GM21515 (cell line): Measurements from ENCODE around the gene ATXN7L2.

Source experiments
- ATAC-seq: cut with Tn5 transposase; IDR thresholded peaks from one replicate; pipeline ENCODE4 v1.9.1; 2021; ENCODE audit not compliant: unreplicated experiment

The ATXN7L2 gene

GRCh38 chr1:109476825-109477224 is 6.9 kb upstream of the ATXN7L2 start:
- no peak for ATAC-seq

GRCh38 chr1:109477821-109478220 is 5.9 kb upstream of the ATXN7L2 start:
- ATAC-seq, result no peak

GRCh38 chr1:109478806-109479205 is 4.9 kb upstream of the ATXN7L2 start:
- ATAC-seq, result no peak

- no peak for ATAC-seq
These were observed 4.4 kb upstream of the ATXN7L2 start for GRCh38 chr1:109479311-109479710.

- no peak for ATAC-seq
These were observed 3.8 kb upstream of the ATXN7L2 start for GRCh38 chr1:109479901-109480300.

GRCh38 chr1:109481646-109482045 is 2.1 kb upstream of the ATXN7L2 start:
- ATAC-seq, result no peak

- ATAC-seq, result no peak
These were observed 1.5 kb upstream of the ATXN7L2 start for GRCh38 chr1:109482242-109482641.

- peak; percentile 16 for ATAC-seq
These were observed 674 bp upstream of the ATXN7L2 start for GRCh38 chr1:109482791-109483671.

GRCh38 chr1:109484519-109484975 is 842 bp downstream of the ATXN7L2 start:
- ATAC-seq, result no peak

- no peak for ATAC-seq
These were observed 1.3 kb downstream of the ATXN7L2 start for GRCh38 chr1:109485001-109485400.

- ATAC-seq, result no peak
These were observed 3.6 kb downstream of the ATXN7L2 start for GRCh38 chr1:109487261-109487660.

- no peak for ATAC-seq
These were observed 4.5 kb downstream of the ATXN7L2 start for GRCh38 chr1:109488201-109488600.

- no peak for ATAC-seq
These were observed 5.0 kb downstream of the ATXN7L2 start for GRCh38 chr1:109488696-109489095.

- ATAC-seq, result no peak
These were observed 6.6 kb downstream of the ATXN7L2 start for GRCh38 chr1:109490029-109490933.

- ATAC-seq, result no peak
These were observed 7.2 kb downstream of the ATXN7L2 start for GRCh38 chr1:109490934-109491302.

- ATAC-seq, result no peak
These were observed 7.7 kb downstream of the ATXN7L2 start for GRCh38 chr1:109491372-109491771.

GRCh38 chr1:109492779-109493178 is 9.1 kb downstream of the ATXN7L2 start:
- ATAC-seq, result no peak

- no peak for ATAC-seq
These were observed 9.5 kb downstream of the ATXN7L2 start for GRCh38 chr1:109493227-109493626.

GRCh38 chr1:109493805-109494539 is 10.3 kb downstream of the ATXN7L2 start, which contains the start of gene CYB561D1:
CYB561D1 (plus strand) TSS chr1:109494094; CDS start chr1:109494140, 46 bp downstream.
- peak; percentile 85 for ATAC-seq

- ATAC-seq, result no peak
These were observed 12.0 kb downstream of the ATXN7L2 start for GRCh38 chr1:109495738-109496137.
